ENCODE measurements around the gene POLR2H. TPM values are rescaled to one million over a fixed set of nuclear protein-coding genes. Genes with fewer than 3 reads are reported as not detected.

The POLR2H gene
- 49.3 and 60.5 TPM in 2 replicates for total RNA-seq

GRCh38 chr3:184361532-184361931 lies at the start of gene POLR2H, which contains the start of gene CLCN2:
POLR2H (plus strand) TSS chr3:184361710; CDS start chr3:184363493, 1,783 bp downstream.
CLCN2 (minus strand) TSS chr3:184361605; CDS start chr3:184361479, 126 bp downstream.
- H3K4me1 Mint-ChIP-seq: peaks cover 25% of the 10 kb centered on the region
- peak within 1 kb of the TSS; percentile 96 for H3K4me3 Mint-ChIP-seq
- ChIA-PET CTCF (interaction anchor here (1.1 kb wide), 1 partner anchor 152 kb away, joined by 4 read pairs; no protein-coding TSS in a partner anchor), POLR2A (interaction anchor here (0.8 kb wide), 1 partner anchor 24 kb away, joined by 3 read pairs; no protein-coding TSS in a partner anchor)
- peaks cover 19% of the 10 kb centered on the region for H3K36me3 Mint-ChIP-seq (ENCODE audit: low read depth)
- peak within 1 kb of the TSS; percentile 90 for H3K27ac Mint-ChIP-seq
- no peaks in the 10 kb centered on the region for H3K9me3 Mint-ChIP-seq
- no peaks in the 10 kb centered on the region for H3K27me3 Mint-ChIP-seq
- ATAC-seq (ENCODE audit: low read depth): peak; percentile 36
- TF ChIP-seq CTCF (IDR thresholded peaks at IDR 0.05): no peak
- no peak for DNase-seq
- intact Hi-C loops (cut with micrococcal nuclease): loop anchor here (5.0 kb wide), 4 partner anchors 351 to 724 kb away; partner anchors contain the start of genes KLHL24 and MAGEF1

- H3K27me3 Mint-ChIP-seq: no peaks in the 10 kb centered on the region
- POLR2A ChIA-PET: no interaction called here
- intact Hi-C loops (cut with micrococcal nuclease): loop anchor here (1.0 to 2.0 kb wide), 7 partner anchors 15 to 678 kb away; partner anchors contain the start of genes AP2M1, EEF1AKMT4, EIF2B5 and PSMD2
- CTCF ChIA-PET: no interaction called here
- TF ChIP-seq CTCF (IDR thresholded peaks at IDR 0.05): no peak
- peaks cover 28% of the 10 kb centered on the region for H3K36me3 Mint-ChIP-seq (ENCODE audit: low read depth)
- peak within 1 kb of the TSS; percentile 88 for H3K27ac Mint-ChIP-seq
- peak within 1 kb of the TSS; percentile 86 for H3K4me3 Mint-ChIP-seq
- peak; percentile 92 for DNase-seq
- H3K9me3 Mint-ChIP-seq: no peaks in the 10 kb centered on the region
- ATAC-seq (ENCODE audit: low read depth): peak; percentile 86
- peaks cover 28% of the 10 kb centered on the region for H3K4me1 Mint-ChIP-seq
Observed at GRCh38 chr3:184314363-184314699, 47.2 kb upstream of the POLR2H start, which contains the start of gene EIF4G1. EIF4G1 (plus strand) TSS chr3:184314606; CDS start chr3:184315797, 1,191 bp downstream.

- intact Hi-C loops (cut with micrococcal nuclease): loop anchor here (1.0 to 2.0 kb wide), 8 partner anchors 16 to 678 kb away; partner anchors contain the start of genes AP2M1, EEF1AKMT4, EIF2B5 and PSMD2
- peak overlapping the region; percentile 86 for H3K4me3 Mint-ChIP-seq
- CTCF ChIA-PET: no interaction called here
- no peak for TF ChIP-seq CTCF (IDR thresholded peaks at IDR 0.05)
- peak; percentile 63 for DNase-seq
- peak overlapping the region; percentile 88 for H3K27ac Mint-ChIP-seq
- ATAC-seq (ENCODE audit: low read depth): peak; percentile 47
- POLR2A ChIA-PET: interaction anchor here (0.6 to 1.1 kb wide), 7 partner anchors 9 to 943 kb away, joined by 3 read pairs; no protein-coding TSS in a partner anchor
- peaks cover 28% of the 10 kb centered on the region for H3K4me1 Mint-ChIP-seq
- H3K36me3 Mint-ChIP-seq (ENCODE audit: low read depth): peaks cover 31% of the 10 kb centered on the region
- H3K27me3 Mint-ChIP-seq: no peaks in the 10 kb centered on the region
- H3K9me3 Mint-ChIP-seq: no peaks in the 10 kb centered on the region
Observed at GRCh38 chr3:184314700-184315542, 46.6 kb upstream of the POLR2H start.

GRCh38 chr3:184315543-184315867 lies 46.0 kb upstream of the POLR2H start:
- no peak for DNase-seq
- peak; percentile 2 for ATAC-seq (ENCODE audit: low read depth)
- POLR2A ChIA-PET: interaction anchor here (0.7 to 1.1 kb wide), 6 partner anchors 10 to 45 kb away, joined by 3 read pairs; no protein-coding TSS in a partner anchor
- CTCF ChIA-PET: interaction anchor here (1.4 kb wide), 1 partner anchor 27 kb away, joined by 3 read pairs; no protein-coding TSS in a partner anchor
- peak overlapping the region; percentile 88 for H3K27ac Mint-ChIP-seq
- peaks cover 33% of the 10 kb centered on the region for H3K36me3 Mint-ChIP-seq (ENCODE audit: low read depth)
- intact Hi-C loops (cut with micrococcal nuclease): loop anchor here (1.0 to 2.0 kb wide), 3 partner anchors 20 to 679 kb away; partner anchors contain the start of gene EIF2B5
- H3K27me3 Mint-ChIP-seq: no peaks in the 10 kb centered on the region
- peak overlapping the region; percentile 86 for H3K4me3 Mint-ChIP-seq
- no peaks in the 10 kb centered on the region for H3K9me3 Mint-ChIP-seq
- no peak for TF ChIP-seq CTCF (IDR thresholded peaks at IDR 0.05)
- H3K4me1 Mint-ChIP-seq: peaks cover 28% of the 10 kb centered on the region
